GM19099 (cell line): ENCODE measurements around the gene TRAM2.

Experiments used
- POLR2A ChIP-seq: IDR thresholded peaks from 3 replicates; pipeline ENCODE4 v1.6.1; 2011; ENCODE audit warnings: low read depth; ENCODE audit not compliant: insufficient read length; ENCODE audit errors: extremely low read depth

Gene TRAM2

DNA sequence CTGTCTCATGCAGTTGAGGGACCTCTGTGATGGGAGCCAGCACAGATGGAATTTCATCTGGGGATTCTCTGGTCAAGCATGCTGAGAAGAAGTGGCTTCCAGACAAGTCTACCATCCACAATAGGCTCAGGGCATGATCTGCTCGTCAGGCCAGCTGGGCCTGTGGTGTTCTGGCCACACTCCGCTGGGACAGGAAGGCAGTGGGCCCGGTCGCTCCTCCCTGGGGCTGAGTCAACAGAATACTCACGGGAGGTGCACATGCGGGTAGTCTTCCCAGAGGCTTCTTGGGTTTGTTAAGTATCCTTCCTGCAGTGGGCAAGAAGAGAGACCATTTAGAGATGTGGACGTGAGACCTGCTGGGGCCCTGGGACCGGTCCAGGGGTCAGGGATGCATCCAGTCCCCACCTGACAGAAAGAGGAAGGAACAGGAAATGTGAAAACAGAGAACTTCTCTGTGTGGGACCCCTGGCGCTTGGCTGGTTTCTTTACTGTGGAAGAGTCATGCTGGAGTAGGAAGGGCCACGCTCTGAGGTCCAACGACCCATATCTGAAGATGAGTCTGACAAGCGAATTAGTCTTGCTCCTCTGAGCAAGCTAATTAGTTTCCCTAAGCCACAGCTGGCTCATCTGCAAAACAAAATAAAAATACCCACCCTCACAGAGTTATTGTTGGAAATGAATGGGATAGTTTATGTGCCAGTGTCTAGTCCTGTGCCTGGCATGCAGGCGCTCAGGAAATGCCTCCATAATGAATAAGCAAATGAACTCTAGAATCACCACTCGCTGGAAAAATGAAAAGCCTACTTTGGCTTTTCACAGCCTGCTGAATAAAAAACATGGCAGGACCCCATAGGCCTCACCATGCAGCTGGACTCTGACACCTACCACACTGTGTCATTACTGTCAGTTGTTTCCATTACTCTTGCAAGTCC, 67.3 kb downstream of the TRAM2 start:
- no peak for TF ChIP-seq POLR2A

DNA sequence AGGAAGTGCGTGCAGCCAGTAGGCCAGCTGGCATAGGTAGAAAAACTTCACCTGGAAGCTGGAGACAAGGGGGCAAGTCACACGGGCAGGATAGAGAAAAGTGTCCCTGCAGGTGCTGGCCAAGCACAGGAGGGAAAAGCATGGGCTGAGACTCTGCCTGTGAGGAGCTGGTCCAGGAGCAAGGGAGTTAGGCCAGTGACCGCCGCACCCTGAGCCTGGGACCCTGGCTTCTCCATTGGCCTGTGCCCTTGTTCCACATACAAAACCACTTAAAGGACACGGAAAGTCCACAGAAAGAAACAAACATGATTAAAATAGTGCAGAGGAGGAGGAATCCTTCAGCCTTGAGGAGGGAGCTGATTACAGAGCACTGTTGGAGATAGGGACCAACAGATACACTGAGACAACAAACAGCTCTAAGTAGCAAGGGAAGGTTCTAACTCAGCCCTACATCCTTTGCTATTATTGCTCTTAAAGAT, 68.6 kb downstream of the TRAM2 start:
- TF ChIP-seq POLR2A, result no peak

DNA sequence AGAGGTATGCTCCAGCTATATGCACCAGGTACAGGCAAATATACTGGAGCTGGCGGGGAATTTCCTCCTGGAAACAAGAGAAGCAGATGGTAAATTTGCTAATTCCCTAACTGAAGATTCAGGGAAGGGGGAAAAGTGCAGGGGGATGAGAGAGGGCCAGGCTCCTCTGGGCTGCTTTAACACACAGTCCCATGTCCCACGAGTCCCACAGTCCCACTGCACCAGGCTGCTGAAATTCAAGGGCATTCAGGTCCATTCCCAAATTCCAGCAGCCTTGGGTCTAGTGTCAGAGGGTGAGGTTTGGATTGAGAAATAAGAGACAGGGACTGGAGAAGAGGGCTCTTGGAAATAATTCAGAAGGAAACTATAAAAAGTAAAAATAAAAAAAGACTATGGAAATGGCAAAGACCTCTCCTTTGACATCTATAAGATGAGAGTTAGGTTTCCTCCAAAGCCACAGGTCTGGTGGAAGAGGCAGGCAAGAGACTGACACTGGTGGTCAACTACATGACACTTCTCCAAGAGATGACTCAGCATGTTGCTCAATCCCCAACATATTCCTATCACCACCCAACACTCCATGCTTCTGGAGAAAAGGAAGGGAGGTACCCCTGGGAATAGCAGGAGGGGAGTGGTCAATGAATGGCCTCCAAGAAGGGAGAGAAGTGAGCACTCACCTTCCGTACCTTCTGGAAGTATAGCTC, 69.2 kb downstream of the TRAM2 start:
- no peak for TF ChIP-seq POLR2A

DNA sequence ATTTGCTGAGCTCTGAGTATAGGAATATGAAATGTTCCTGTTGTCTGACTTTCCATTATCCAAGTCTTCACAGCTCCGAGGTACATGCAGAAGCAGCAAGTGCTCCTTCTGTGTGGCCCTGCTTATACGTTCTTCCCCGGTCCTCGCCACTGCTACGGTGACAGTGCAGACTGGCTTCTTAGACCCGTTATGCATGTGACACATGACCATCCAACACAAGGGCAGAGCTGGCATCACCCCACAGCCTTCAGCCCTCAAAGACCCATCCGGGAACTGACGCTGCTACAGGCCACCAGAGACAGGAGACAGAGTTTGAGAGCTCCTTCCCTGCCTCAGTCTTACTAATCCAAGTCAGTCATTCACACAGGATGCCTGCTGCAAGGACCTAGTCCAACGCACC, 70.4 kb downstream of the TRAM2 start:
- TF ChIP-seq POLR2A, result no peak

DNA sequence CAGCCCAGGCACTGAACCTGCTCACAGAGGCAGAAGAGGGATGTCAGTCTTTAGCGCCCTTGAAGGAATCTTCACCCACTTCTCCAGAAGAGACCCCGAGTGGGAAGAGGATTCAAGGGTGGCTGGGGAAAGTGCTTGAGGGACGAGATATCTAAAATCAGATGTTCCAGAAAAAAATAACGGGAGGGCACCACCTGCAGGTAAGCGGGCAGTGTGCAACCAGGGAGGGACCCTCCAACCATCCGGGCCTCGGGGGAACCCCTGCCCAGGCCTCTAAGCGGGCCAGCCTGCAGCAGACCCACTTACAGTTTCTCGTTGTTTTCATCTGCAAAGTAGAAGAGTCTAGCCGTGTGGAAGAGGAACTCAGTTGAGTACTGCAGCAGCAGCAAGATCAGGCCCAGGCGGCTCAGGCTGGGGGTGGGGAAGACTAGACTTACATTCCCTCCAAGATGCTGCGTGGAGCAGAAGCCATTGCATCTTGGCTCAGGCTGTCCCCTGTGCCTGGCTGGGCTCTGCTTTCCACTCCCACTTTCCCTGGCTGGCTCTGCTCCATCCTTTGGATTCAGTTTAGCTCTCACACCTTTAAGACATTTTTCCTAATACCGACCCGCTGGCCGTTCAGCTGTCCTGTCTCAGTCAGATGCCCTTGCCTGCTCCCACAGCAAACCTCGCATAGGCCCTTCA, 71.0 kb downstream of the TRAM2 start:
- no peak for TF ChIP-seq POLR2A

DNA sequence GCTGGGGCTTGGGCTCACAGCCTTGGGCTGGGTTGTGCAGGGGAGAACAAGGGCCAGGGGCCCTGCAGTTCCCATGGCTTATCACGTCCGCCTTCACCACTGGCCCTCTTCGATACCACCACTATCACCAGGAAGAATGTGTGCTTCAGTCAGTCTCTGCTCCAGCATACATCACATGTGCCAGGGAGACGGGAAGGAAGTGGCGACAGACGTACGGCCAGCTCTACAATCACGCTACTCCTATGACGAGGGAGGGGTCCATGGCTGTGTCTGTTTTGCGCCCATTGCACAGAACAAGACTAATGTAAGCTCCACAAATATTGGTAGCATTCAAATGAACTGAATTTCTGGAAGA, 72.1 kb downstream of the TRAM2 start:
- no peak for TF ChIP-seq POLR2A

DNA sequence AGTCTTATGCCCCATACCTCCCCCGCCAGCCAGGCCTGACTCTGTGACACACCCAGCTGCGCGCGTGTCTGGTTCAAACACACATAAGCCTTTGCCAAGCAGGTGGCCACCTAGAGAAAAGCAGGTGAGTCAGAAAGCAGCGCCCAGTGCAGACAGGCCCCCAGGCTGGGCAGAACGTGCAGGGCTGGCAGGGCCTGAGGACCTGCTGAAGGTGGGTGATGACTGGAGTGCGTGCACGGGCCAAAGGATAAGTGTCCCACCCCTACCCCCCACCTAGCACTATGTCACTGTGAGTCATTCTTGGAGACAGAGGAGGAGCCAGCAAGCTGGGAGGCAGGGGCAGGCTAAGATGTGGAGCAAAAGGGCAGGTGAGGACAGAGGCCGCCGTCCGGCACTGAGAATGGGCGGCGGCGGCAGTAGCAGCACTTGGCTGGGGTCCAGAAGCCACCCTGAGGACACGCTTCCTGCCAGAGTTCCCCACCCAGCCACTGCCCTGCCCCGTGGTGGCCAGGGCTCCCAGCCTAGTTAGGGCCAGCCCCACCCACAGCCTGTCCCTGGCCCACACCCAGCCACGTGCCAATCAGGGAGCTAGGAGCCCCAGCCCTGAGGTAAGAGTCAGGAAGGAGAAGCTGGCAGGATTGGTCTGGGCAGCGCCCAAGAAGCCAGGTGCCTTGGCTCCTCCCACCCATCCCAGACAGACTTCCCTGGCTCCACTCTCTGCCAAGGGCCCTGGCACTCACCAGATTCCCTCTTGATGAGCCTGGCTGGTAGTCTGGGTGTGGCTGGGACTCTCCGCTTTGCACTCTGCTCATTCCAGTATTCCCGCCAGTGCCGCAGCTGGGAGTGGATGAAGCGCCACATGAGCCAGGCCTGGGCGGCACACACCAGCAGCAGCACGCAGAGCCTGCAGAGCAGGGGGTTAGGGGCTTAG, 72.7 kb downstream of the TRAM2 start:
- no peak for TF ChIP-seq POLR2A

DNA sequence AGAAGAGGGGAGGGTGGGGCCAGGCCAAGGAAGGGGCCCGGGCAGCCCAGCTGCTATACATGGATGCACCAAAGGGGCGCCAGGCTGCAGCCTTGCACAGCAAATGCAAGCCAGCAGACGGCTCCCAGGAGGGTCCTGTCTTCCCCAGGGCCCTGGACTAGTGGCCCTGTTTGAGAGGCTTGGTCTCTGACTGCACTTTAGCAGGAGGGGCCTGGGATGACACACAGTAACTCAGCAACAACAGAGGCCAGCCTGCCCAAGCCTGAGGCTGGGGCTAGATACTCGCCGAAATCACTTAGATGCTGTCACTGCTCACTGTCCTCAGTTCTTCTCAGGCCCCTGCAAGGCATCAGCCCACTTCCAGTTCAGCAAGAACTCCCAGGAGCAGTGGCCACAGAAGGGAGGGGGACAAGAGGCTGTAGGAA, 73.5 kb downstream of the TRAM2 start:
- no peak for TF ChIP-seq POLR2A

DNA sequence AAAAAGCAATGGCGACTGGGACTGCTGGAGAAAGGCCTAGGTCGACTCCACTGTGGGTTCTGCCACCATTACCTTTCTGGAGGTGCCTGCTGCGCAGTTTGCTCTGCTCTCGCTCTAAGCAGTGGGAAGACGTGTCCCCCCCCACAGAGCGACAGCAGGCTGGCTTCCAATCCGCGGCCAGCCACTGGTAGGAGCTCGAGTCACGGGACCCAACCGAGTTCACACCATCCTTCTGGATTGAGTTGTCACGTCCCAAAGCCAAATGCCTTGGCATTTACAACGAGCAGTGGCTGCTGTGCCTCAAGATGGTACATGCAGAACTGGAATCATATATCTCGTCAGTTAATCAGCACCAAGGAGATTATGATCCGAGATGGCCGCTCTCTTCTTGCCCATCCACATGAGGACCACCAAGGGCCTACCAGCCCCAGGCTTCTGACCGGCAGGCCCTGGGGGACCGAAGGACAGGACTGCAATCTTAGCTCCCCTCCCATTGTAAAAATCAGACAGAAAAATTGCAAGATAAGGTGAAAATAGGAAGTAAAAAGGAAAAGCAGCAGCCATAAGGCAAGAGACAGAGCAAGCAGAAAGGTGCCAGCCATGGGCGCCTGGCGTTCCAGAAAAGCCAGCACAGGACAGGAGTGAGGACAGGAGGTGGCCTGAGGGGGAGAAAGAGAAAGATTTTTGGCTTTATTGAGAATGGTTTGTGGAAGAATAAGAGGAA, 74.4 kb downstream of the TRAM2 start:
- no peak for TF ChIP-seq POLR2A

DNA sequence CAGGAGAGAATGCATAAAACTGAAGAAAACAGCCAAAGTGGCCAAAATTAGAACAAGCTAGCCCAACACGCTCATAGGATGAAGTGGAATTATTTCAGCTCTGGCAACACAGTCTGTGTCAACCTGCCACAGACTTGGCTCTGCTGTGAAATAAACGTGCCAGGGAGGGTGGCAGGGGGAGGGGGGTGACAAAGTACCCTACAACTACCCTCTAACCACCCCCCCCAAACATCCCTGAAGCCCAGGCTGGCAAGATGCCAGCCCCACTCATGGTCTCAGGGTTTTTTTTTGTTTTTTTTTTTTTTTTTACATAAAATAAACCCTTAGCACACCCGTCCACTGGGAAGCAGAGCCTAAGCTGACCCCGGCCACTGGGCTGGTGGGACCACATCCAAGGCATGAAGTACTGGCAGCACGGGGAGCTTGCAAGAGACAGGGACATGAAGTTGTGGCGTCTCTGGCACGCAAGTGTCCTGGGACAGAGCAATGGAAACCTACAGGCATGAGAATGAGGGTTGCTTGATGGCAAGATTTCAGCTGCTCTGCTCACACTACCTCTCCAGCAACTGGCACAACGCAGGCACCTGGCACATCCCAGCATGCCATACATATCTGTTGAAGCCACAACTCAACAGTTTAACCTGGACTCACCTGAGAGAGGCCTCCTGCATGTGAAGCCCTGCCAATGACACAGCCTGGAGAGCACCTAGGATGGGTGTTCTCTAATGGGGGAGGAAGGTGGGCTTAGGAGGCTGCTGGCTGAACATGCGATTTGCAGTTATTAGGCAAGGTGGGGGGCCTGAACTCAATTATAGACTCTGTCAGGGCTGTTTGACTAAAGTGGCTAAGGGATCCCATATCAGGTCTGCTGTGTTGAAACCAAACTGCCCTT, 76.4 kb downstream of the TRAM2 start:
- no peak for TF ChIP-seq POLR2A

DNA sequence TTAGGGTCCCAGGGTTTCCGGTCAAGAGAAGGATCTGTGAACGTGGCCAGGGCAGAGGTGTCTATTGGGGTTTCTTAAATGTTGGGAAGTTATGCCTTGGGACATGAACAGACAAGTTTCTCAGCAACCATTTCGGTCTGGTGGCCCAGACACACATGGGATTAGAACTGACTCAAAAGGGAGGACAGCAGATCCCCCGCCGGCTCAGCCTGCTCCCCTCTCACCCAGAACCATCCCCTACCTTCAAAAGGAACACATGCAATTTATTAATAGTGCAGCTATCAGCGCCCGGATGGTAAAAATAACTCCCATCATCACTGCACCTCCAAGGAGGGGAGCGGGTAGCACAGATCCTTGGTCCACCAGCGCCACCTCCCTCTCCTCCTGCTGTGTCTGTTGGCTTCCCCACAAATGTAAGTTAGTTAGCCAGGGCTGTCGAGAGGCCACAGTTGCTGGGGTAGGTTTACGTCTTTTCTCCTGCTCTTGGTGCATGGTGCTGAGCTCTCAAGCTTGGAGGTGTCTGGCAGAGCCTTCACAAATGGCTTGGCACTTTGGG, 77.1 kb downstream of the TRAM2 start:
- no peak for TF ChIP-seq POLR2A

DNA sequence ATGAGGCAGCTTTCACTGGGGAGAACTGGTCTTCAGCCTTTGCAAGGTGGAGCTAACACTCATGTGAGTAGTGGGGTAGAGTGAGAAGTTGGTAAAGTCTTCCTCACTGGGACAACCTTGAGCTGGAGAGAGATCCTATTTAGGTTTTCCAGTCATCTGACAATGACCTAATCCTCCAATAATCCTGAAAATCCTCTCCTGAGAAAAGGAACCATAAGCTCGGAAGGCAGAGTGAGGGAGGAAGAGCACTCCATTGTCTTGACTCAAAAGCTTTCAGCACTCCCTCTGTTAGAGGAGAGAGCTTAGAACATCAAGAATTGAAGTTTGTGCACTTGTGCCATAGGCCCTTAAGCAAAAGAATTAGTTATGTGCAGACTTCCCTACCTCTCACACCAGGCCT, 77.8 kb downstream of the TRAM2 start:
- TF ChIP-seq POLR2A, result no peak
